SKM-1 treated with dmso at 0.1 percent for 144 hours (cell line): Measurements from ENCODE around the gene SINHCAF.
"Not testable (repeated sequence)": the region's sequence is repeated elsewhere in the genome, so short reads cannot be mapped to it uniquely, and the experiment has no call there.

Source experiments
- DNase-seq: peaks from one replicate; lab custom pipeline; 2025; ENCODE audit not compliant: unreplicated experiment; lab: John Stamatoyannopoulos, UW

Gene SINHCAF

DNA sequence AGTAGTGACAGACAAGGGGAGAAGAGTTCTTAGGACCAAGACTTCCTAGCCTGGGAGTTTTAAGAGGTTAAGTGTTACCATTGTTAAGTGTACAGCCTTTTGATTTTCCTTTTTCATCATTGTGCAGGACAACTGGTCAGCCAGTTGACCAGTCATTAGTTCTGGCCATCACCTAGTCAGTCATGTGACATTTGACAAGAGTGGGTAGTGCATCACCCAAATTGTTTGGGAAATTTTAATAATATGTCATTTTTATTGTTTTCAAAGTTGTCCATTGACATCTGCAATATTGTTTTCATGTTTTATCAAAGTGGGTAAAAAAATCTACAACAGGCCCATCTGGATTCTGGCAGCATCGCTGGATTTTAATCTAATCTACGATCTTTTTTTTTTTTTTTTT, 15.5 kb downstream of the SINHCAF start:
- DNase-seq, result no peak

DNA sequence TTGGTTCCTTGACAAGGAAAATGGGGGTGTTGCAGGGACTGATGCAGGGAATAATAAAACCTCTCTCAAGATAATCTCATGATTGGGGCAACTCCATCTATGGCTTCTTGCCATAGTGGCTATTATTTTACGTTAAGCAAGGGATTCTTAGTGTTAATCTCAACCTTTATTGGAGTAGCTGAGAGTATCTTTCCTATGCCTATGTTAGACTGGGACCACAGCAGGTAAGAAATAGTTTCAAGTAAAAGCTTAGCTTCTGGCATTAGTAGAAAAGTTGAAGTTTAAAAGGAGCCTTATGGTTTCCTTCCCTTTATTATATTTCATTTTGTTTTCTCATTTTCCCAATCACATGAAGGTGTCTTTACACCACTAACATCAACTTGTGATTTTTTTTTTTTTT, 16.7 kb downstream of the SINHCAF start:
- no peak for DNase-seq

DNA sequence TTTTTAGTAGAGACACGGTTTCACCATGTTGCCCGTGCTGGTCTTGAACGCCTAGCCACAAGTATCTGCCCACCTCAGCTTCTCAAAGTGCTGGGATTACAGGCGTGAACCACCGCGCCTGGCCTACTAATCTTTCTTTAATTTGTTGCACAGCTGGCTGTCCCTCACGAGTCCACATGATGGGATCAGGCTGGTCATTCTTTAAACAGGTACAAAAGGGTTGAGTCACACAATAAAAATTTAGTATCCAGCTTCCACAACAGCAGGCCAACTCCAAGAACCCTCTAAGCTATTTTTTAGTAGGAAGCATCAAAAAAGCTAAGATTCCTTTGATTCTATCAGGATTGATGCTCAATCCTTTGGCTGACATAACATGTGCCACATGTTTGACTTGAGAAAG, 17.8 kb downstream of the SINHCAF start:
- DNase-seq, result no peak

DNA sequence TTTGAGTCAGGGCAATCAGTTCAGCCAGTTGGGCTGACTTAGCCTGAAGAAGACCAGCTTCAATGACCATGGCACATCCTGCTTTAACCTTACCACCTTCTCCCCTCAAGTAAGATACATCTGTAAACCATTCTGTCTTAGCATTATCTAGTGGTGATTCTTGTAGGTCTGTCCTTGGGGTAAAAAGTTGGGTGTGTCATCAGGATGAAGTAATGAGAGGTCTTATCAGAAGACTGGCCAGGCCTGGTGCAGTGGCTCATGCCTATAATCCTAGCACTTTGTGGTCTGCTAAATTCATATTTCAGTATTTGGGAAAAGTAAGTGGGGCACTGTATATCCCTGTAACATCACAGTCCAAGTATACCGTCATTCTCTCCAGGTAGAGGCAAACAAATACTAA, 19.1 kb downstream of the SINHCAF start:
- no peak for DNase-seq

DNA sequence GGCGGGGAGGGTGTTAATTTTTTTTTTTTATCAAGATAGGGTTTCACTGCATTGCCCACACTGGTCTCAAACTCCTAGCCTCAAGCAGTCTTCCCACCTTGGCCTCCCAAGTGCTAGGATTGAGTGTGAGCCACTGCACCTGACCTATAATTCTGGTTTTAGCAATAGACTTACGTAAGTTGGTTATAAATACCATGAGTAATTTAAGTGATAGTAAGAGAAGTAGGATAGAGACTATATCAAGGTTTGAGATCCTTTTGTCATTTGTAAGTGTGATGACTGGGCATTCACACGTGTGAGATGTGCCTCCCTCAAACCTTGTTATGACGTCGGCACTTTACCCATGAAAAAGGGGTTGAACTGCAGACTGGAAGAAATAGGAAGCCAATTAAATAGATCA, 22.5 kb downstream of the SINHCAF start:
- no peak for DNase-seq

DNA sequence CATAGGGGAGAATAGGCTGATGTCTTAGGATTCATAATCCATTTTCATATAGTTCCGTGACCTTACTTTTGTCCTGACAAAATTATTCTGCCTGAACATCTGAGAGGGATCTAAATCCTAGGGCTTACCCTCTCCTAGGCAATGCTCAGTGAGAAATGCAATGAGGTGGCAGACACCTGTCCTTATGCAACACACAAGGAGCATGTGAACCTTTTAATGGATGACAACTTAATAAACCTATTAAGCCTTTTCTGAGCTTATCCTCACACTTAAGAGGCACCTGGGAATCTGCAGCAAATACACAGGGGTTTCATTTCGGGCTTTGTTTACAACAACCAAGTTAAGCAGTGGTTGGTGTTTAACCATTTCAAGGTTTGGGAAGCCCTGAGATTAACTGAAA, 24.6 kb downstream of the SINHCAF start:
- no peak for DNase-seq

DNA sequence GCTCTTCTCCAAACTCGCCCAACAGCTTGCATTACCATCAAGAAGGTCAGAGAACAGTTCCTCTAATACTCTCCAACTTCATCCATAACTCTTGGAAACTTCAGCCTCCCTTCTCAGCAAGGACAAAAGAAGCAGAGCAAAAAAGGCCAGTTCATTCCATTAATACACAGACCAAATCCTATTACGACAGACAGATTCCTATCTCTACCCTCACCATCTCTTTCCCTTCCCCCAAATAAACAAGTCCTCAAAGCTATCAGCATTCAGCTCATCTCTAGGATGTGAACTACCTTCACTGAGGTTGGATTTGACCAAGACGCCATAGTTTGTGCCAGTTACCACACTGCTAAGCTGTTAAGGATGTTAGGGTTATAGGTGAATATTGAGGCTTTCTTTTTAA, 25.2 kb downstream of the SINHCAF start:
- DNase-seq, result no peak

DNA sequence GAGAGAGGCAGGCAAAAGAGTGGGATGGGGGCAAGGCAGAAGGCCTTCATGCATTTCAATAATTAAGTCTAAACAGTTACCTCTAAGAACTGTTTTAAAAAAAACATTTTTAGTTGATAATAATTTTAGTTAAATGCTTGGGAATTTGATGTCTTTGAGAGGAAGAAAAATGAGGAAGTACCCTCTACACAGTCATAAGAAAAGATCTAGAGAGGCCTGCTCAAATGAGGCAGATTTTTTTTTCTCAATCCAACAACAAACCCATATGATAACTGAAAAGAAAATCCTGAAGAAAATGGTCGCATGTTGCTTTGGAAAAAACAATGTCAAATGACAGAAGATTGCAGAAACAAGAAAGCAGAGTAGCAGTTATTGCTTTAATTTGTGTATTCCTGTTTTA, 25.6 kb downstream of the SINHCAF start:
- DNase-seq, result no peak

DNA sequence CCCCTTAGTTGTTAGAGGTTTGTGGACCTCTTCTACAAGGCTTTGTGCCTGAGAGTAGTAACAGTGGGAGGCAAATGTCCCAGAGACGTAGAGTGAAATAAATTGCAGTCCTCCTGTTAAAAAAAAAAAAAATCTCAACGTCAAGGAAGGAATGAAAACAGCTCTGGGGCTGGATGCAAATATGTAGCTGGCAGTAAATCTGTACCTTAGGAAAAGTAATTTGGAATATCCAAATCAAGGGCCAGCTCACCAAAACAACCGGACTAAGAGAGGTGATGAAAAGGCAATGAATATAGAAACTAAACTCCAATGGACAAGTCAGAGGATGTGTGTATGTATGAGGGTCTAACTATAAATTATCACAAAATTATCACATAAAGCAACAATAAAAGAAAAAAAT, 27.0 kb downstream of the SINHCAF start:
- no peak for DNase-seq

DNA sequence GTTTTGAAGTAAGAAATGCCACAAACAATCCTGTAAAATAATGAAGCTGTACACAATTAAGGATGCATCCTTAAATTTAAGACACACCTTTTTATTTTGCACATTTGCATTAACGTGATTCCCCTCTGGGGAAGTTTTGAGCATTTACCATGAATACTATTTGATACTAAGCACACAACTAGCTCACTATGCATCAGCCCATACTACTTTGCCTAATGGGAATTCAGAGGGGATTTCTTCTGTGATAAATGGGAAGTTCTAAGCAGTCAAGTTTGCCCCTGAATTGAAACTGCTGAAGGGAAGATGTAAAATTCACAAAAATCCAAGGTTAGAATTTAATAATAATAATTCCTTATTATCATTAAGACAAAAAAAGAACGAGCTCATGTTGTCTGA, 27.4 kb downstream of the SINHCAF start:
- no peak for DNase-seq

DNA sequence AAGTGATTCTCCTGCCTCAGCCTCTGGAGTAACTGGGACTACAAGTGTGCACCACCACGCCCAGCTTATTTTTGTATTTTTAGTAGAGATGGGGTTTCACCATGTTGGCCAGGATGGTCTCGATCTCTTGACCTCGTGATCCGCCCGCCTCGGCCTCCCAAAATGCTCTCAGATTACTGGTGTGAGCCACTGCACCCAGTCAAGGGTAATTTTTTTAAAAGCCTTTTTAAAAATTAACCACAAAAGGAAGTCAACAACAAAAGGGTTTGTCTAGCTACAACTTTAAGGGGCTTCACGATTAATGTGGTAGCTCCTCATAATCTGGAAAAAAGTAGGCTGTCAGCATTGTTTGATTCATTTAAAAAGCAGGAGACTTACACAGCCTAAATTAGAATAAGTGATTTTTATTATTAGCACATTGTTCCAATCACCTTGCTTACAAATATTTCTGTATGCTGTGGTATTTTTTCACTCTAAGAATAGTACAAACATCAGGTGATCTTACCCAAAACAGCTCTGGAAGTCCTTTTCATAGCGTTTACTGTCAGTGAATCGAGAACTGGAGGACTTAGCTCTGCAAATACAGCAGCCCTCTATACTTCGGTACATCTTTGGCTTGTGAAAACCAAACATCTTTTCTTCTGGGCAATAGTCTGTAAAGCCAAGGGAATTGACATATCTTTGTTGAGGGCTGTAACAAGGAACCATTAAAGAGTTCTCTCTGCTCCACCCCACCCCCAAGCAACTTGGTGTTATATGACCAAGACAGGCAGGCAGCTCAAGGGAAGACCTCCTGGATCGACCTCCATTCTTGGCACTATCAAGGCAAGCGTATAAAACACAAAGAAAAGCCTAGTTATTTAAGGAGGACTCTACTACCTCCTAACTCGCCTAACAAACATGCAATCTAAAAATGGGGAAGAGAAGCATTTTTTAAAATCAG, 28.1 kb downstream of the SINHCAF start:
- DNase-seq, result no peak

DNA sequence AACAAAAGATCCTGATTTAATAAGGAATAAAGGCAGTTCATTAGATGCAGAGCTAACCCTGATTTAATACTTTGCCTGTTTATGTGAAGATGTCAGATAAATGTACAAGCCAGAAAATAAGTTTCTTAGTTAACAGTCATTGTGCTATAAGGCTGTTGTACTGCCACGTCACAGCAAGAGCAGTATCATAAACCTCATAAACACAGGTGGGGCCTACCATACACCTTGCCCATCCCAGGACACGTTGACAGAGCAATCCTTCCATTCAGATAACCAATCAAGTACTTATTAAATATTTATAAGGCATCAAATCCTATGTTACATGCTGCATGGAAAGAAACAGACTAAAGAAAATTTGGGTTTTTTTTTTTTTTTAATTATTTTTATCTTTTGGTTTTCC, 36.5 kb downstream of the SINHCAF start:
- DNase-seq, result no peak

DNA sequence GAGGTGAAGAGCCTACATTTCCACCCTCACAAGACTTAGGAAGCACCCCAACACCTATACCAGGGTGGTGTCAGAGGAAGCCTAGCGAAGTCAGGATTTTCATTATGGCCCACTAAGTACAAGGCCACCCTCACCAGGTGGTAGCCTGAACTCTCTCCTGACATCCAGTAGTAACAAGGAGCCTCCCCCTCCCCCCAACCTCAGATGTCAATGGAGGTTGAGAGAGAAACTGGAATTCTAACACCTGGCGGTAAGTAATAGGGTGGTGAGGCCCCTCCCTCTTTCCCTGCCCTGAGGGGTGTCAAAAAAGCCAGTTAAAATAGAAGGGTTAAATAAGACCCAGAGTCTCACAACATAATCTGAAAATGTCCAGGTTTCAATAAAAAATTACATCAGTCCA, 37.6 kb downstream of the SINHCAF start:
- no peak for DNase-seq

DNA sequence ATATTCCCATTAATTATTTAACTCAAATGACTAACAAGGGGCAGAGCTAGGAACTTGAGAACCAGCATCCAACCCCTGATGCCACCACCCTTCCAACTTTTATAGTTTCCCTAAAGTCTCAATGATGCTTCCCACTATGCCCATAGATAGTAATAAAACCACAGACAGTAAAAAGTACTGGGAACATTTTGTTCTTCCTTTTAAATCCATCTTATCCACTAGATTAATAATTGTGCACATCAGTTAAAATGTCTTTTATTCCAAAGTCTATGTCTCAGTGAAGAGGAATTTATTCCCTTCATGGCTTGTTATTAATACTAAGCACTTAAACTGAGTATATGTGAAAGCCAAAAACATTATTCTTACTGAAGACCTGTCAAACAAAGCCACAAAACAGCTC, 45.8 kb downstream of the SINHCAF start:
- DNase-seq, result no peak

DNA sequence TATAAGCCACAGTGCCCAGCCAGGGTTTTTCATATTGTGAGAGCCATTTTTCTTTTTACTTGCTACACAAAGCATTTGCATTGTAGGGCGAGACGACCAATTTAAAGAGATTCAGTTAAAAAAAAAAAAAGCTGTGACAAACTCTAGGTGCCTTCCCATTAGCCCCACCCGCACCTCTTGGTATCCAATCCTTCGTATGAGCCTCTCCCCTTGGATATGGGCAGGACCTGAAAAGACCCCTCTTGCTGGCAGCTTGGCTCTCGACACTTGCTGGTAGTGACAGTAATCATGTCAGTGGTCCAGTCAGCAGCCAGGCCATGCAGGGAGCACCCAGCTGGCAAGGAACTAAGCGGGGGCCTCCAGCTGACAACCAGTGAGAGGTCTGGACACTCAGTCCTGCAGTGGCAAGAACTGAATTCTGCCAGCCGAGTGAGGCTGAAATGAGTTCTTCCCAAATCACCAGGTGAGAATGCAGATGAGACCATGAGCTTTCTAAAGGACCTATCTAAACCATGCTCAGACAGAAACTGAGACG, 46.5 kb downstream of the SINHCAF start:
- no peak for DNase-seq

DNA sequence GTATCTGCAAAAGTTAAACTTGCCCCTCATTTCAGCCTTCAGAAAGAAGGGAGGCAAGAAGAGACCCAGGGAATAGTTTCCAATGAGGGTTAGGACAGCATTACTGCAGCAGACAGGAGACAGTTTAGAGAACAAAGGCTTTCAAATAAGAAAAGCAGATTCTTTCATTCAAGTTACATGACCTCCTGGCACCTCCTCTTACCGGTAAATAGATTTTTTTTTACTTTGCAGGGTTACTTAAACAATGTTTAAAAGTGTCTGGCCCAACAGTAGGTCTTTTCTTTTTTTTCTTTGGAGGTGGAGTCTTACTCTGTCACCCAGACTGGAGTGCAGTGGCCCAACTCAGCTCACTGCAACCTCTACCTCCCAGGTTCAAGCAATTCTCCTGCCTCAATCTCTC, 47.1 kb downstream of the SINHCAF start:
- no peak for DNase-seq

DNA sequence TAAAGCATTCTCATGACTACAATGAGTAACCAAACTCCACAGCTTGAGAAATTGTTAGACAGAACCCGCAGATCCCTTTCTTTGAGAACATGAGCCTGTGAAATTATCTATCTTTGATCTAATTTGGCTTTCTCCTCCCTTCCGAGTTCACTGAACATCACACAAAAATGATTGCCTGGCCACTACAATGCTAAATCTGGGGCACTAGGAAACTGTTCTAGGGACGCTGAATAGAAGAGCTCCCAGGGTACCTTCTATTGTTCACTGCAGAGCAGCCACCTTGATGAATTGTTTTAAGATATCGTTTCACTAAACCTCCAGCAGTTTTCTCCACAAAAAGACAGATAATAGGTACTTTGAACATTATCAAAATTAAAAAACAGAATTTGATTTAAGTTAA, 47.5 kb downstream of the SINHCAF start:
- no peak for DNase-seq

DNA sequence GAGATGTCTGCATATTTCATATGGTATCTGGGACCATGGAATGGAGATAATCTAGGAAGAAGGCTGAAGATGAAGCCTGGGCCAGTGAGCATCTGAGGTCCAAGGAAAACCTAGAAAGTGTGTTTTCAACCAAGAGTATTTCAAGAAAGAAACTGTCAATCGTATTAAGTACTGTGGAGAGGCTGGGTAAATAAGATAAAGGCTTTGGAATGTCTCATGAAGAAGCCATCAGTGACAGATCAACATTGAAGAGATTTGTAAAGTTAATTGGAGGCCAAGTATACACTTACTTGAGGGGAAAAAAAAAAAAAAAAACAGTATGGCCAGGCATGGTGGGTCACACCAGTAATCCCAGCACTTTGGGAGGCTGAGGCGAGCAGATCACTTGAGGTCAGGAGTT, 48.9 kb downstream of the SINHCAF start:
- no peak for DNase-seq

DNA sequence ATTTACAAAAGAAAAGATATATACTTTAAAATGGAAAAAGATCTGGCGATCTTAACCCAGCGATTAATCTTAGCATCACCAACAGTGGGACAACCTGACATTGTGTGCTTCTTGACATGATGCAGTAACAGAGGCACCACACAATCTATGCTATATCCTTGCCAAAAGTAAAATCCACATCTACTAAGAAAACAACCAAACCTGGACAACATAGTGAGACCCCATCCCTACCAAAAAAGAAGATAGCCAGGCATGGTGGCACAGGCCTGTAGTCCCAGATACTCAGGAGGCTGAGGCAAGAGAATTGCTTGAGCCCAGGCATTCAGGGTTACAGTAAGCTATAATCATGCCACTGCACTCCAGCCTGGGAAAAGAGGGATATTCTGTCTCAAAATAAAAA, 50.5 kb downstream of the SINHCAF start:
- DNase-seq, result no peak

DNA sequence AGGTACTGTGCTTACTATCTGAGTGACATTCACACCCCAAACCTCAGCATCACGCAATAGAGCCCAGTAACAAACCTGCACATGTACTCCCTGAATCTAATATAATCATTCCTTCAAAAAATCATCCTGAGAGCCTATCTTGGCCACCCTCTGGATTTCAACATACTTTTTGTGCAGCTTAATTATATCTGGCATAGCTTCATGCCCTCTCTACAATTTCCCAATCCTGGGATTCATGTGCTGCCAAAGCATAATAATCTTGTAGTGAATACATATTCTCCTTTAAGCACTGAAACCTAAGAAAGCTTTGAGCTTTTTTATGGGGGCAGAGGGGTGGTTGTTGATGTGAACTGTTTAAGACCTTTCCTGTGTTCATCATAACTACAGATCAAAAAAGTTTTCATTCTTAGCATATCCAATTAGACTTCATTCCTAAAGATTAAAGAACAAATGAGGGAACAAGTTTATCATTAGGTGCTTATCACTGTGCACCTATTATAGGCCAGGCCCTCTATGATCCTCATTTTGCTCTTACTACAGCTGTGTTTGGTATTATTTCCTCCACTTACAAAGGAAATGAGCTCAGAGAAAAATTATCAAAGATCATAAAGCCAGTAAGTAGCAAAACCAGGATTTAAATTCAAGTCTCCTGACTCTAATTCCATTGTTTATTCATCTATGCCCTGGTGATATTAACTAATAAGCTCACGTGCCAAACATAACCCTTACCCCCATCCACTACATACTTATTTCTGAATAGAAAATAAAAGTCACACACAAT, 51.2 kb downstream of the SINHCAF start:
- no peak for DNase-seq

DNA sequence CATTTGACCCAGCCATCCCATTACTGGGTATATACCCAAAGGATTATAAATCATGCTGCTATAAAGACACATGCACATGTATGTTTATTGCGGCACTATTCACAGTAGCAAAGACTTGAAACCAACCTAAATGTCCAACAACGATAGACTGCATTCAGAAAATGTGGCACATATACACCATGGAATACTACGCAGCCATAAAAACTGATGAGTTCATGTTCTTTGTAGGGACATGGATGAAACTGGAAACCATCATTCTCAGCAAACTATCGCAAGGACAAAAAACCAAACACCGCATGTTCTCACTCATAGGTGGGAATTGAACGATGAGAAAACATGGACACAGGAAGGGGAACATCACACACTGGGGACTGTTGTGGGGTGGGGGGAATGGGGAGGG, 52.2 kb downstream of the SINHCAF start:
- not testable (repeated sequence) for DNase-seq

DNA sequence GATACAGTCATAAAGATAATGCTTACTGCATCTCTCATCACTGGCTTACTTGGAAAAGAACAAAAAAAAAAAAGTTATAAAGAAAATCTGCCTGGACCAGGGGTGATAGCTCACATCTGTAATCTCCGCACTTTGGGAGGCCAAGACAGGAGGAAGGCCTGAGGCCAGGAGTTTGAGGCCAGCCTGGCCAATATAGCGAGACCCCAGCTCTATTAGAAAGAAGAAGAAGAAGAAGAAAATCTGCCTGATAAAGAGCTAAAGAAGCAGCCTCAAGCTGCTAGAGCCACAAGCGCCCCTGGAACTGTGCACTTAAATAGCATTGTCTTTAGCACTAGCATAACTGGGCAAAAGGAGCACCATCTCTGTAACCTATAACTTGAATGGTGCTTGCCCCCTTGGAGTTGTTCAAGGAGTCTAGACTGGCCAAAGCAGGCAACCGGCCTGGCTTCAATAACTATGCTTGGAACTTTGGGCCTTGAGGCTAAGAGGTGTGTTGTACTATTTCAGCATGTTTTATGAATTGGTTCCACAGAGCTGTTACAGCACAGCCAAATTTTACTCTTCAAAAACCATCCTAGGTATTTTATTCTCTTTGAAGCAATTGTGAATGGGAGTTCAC, 53.2 kb downstream of the SINHCAF start:
- DNase-seq, result no peak
